ENCODE results near the gene LGR4.

GRCh38 chr11:27390318-27391295, 82.0 kb downstream of the LGR4 start:
- no peak for TF ChIP-seq POLR2A (IDR thresholded peaks at IDR 0.05)
- TF ChIP-seq, protein P1, sequence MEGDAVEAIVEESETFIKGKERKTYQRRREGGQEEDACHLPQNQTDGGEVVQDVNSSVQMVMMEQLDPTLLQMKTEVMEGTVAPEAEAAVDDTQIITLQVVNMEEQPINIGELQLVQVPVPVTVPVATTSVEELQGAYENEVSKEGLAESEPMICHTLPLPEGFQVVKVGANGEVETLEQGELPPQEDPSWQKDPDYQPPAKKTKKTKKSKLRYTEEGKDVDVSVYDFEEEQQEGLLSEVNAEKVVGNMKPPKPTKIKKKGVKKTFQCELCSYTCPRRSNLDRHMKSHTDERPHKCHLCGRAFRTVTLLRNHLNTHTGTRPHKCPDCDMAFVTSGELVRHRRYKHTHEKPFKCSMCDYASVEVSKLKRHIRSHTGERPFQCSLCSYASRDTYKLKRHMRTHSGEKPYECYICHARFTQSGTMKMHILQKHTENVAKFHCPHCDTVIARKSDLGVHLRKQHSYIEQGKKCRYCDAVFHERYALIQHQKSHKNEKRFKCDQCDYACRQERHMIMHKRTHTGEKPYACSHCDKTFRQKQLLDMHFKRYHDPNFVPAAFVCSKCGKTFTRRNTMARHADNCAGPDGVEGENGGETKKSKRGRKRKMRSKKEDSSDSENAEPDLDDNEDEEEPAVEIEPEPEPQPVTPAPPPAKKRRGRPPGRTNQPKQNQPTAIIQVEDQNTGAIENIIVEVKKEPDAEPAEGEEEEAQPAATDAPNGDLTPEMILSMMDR (IDR thresholded peaks at IDR 0.05), result no peak
- no peak for TF ChIP-seq EP300 (IDR thresholded peaks at IDR 0.05)

Data from tibial nerve (tissue), 4 donors.